Cardiac fibroblast (primary cell): ENCODE measurements around the gene FITM2.
"Not testable (repeated sequence)": the region's sequence is repeated elsewhere in the genome, so short reads cannot be mapped to it uniquely, and the experiment has no call there.

Experiments used
- DNase-seq, 2 donors: peaks; one replicate each; pipeline versions ENCODE4 v3.0.0 to v3.0.0-alpha.2; 2010; ENCODE audit warnings: low read depth in 2 of 2
- H3K4me3 ChIP-seq, 2 donors: replicated peaks in 1 of 2; 1 replicate in 1 of 2; 2 replicates in 1 of 2; pipeline ENCODE4 v1.5.1; 2011; ENCODE audit warnings: low read depth in 2 of 2, low read length in 2 of 2, mild to moderate bottlenecking in 2 of 2, moderate library complexity in 1 of 2
- CTCF ChIP-seq: IDR thresholded peaks from one replicate; pipeline ENCODE4 v1.5.1; 2011; ENCODE audit warnings: low read depth, mild to moderate bottlenecking, low read length, inconsistent platforms

Gene FITM2

GRCh38 chr20:44334306-44334705, 23.3 kb upstream of the FITM2 start:
- no peak for DNase-seq
- H3K4me3 ChIP-seq = no peak overlapping the region
- TF ChIP-seq CTCF = no peak

GRCh38 chr20:44331201-44331600, 20.2 kb upstream of the FITM2 start:
- TF ChIP-seq CTCF = no peak
- no peak overlapping the region for H3K4me3 ChIP-seq
- DNase-seq = no peak

GRCh38 chr20:44328428-44328827, 17.4 kb upstream of the FITM2 start:
- DNase-seq = no peak
- no peak overlapping the region for H3K4me3 ChIP-seq
- TF ChIP-seq CTCF = no peak

- not testable (repeated sequence) for H3K4me3 ChIP-seq, DNase-seq
These were observed 16.7 kb upstream of the FITM2 start for GRCh38 chr20:44327748-44328147.

- no peak for TF ChIP-seq CTCF
- no peak overlapping the region for H3K4me3 ChIP-seq
- DNase-seq = no peak
These were observed 15.6 kb upstream of the FITM2 start for GRCh38 chr20:44326391-44327159.

GRCh38 chr20:44324343-44324742, 13.3 kb upstream of the FITM2 start:
- no peak overlapping the region for H3K4me3 ChIP-seq
- TF ChIP-seq CTCF = no peak
- no peak for DNase-seq

- H3K4me3 ChIP-seq = no peak overlapping the region
- TF ChIP-seq CTCF = no peak
- DNase-seq = no peak
These were observed 8.9 kb upstream of the FITM2 start for GRCh38 chr20:44319839-44320422.
